ENCODE results near the gene SEC61G. TPM values are rescaled to one million over a fixed set of nuclear protein-coding genes. Genes with fewer than 3 reads are reported as not detected.

SEC61G gene
- total and polyA plus RNA-seq, 2 donors (not counting 1 experiment from before 2014, with no cell fraction given): 23.6 to 60.9 TPM

DNA sequence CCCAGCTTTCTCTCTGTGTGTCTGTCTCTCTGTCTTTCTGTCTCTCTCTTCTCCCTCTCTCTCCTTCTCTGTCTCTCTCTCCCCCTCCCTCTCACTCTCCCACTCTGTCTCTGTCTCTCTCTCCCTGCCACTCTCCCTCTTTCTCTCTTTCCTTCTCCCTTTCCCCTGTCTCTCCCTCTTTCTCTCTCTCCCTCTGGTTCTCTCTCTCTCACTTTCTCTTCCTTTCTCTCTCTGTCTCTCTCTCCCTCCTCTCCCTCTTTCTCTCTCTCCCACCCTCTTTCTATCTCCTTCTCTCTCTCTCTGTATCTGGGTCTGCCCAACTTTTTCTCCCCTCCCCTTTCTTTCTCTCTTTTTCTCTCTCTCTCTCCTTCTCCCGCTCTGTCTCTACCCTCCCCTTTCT, 36.5 kb downstream of the SEC61G start:
- Histone ChIP-seq H3K9me3 (ENCODE audit: control extremely low read depth in 1 of 3, control insufficient read depth in 2 of 3, insufficient read depth in 1 of 3, low read length in 2 of 3) (no peaks in the 10 kb centered on the region), H2AFZ (ENCODE audit: insufficient read depth, low read depth, low read length, poor library complexity, severe bottlenecking) (no peak overlapping the region), H3K79me2 (ENCODE audit: control insufficient read depth, insufficient read depth, low read length) (no peaks in the 10 kb centered on the region), H4K20me1 (ENCODE audit: control insufficient read depth, insufficient read depth, low read length, poor library complexity, severe bottlenecking) (no peaks in the 10 kb centered on the region), H3K4me3 (ENCODE audit: control extremely low read depth in 1 of 5, extremely low read depth in 1 of 5, insufficient read depth in 1 of 5, low read depth in 2 of 5, low read length in 4 of 5) (no peak overlapping the region), H3K4me1 (ENCODE audit: control insufficient read depth in 2 of 2, insufficient read depth in 2 of 2, low read length in 2 of 2) (no peaks in the 10 kb centered on the region), H3K36me3 (replicated peaks in 1 of 2; ENCODE audit: control extremely low read depth in 1 of 2, control insufficient read depth in 1 of 2, extremely low read depth in 1 of 2, insufficient read depth in 2 of 2, low read length in 1 of 2) (no peaks in the 10 kb centered on the region), H3K4me2 (replicated peaks; ENCODE audit: low read depth, low read length, poor library complexity, severe bottlenecking) (no peak overlapping the region), H3K9ac (ENCODE audit: low read length) (no peak overlapping the region), H3K27ac (ENCODE audit: low read length in 2 of 2) (no peak overlapping the region), H3K27me3 (replicated peaks in 1 of 4; ENCODE audit: control extremely low read depth in 1 of 4, control insufficient read depth in 3 of 4, insufficient read depth in 4 of 4, low read length in 3 of 4) (no peaks in the 10 kb centered on the region)
- Mint-ChIP-seq H3K4me3 (no peak overlapping the region), H3K4me1 (no peaks in the 10 kb centered on the region), H3K27ac (no peak overlapping the region), H3K27me3 (peaks cover 3% of the 10 kb centered on the region), H3K9me3 (ENCODE audit: insufficient read depth) (no peaks in the 10 kb centered on the region)
- DNase-seq (no peak), ATAC-seq (ENCODE audit: low read depth) (no peak)
- intact Hi-C loops (cut with micrococcal nuclease): no loop called here
- CTCF ChIA-PET: no interaction called here
- POLR2A ChIA-PET: no interaction called here
- TF ChIP-seq, protein P1, sequence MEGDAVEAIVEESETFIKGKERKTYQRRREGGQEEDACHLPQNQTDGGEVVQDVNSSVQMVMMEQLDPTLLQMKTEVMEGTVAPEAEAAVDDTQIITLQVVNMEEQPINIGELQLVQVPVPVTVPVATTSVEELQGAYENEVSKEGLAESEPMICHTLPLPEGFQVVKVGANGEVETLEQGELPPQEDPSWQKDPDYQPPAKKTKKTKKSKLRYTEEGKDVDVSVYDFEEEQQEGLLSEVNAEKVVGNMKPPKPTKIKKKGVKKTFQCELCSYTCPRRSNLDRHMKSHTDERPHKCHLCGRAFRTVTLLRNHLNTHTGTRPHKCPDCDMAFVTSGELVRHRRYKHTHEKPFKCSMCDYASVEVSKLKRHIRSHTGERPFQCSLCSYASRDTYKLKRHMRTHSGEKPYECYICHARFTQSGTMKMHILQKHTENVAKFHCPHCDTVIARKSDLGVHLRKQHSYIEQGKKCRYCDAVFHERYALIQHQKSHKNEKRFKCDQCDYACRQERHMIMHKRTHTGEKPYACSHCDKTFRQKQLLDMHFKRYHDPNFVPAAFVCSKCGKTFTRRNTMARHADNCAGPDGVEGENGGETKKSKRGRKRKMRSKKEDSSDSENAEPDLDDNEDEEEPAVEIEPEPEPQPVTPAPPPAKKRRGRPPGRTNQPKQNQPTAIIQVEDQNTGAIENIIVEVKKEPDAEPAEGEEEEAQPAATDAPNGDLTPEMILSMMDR (IDR thresholded peaks at IDR 0.05): peak; percentile 17
- no peak for TF ChIP-seq EZH2 (IDR thresholded peaks at IDR 0.05; ENCODE audit: borderline replicate concordance, insufficient read depth, low read depth, low read length, poor library complexity, severe bottlenecking)
- 100% methylated on average over 1 of the region's 1 CpG for WGBS (ENCODE audit: insufficient coverage)

DNA sequence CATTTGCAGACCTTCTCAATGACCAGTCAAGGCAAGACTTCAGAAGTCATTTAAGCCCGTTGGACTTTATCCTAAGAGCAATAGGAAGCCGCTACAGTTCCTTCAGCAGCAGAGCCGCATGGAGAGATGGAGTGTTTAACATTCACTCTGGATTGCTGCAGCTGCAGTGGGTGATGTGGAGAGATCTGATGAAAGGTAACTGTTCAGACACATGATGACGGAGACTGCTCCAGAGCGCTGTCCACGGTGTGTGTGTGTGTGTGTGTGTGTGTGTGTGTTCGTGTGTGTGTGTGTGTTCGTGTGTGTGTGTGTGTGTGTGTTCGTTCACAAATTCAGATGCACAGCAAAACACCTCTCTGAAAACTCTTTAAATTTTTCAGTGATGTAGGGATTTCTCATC, 37.0 kb downstream of the SEC61G start:
- CTCF ChIA-PET: no interaction called here
- DNase-seq (no peak), ATAC-seq (ENCODE audit: low read depth) (no peak)
- no peak for TF ChIP-seq EZH2 (IDR thresholded peaks at IDR 0.05; ENCODE audit: borderline replicate concordance, insufficient read depth, low read depth, low read length, poor library complexity, severe bottlenecking)
- TF ChIP-seq, protein P1 (IDR thresholded peaks at IDR 0.05): no peak
- Histone ChIP-seq H3K4me2 (replicated peaks; ENCODE audit: low read depth, low read length, poor library complexity, severe bottlenecking) (no peak overlapping the region), H3K36me3 (replicated peaks in 1 of 2; ENCODE audit: control extremely low read depth in 1 of 2, control insufficient read depth in 1 of 2, extremely low read depth in 1 of 2, insufficient read depth in 2 of 2, low read length in 1 of 2) (no peaks in the 10 kb centered on the region), H3K27me3 (replicated peaks in 1 of 4; ENCODE audit: control extremely low read depth in 1 of 4, control insufficient read depth in 3 of 4, insufficient read depth in 4 of 4, low read length in 3 of 4) (no peaks in the 10 kb centered on the region), H4K20me1 (ENCODE audit: control insufficient read depth, insufficient read depth, low read length, poor library complexity, severe bottlenecking) (no peaks in the 10 kb centered on the region), H3K4me3 (ENCODE audit: control extremely low read depth in 1 of 5, extremely low read depth in 1 of 5, insufficient read depth in 1 of 5, low read depth in 2 of 5, low read length in 4 of 5) (no peak overlapping the region), H3K9me3 (ENCODE audit: control extremely low read depth in 1 of 3, control insufficient read depth in 2 of 3, insufficient read depth in 1 of 3, low read length in 2 of 3) (no peaks in the 10 kb centered on the region), H3K4me1 (ENCODE audit: control insufficient read depth in 2 of 2, insufficient read depth in 2 of 2, low read length in 2 of 2) (no peaks in the 10 kb centered on the region), H3K27ac (ENCODE audit: low read length in 2 of 2) (no peak overlapping the region), H3K9ac (ENCODE audit: low read length) (no peak overlapping the region), H3K79me2 (ENCODE audit: control insufficient read depth, insufficient read depth, low read length) (no peaks in the 10 kb centered on the region), H2AFZ (ENCODE audit: insufficient read depth, low read depth, low read length, poor library complexity, severe bottlenecking) (no peak overlapping the region)
- no peaks in the 10 kb centered on the region for H3K9me3 Mint-ChIP-seq (ENCODE audit: insufficient read depth)
- H3K27ac Mint-ChIP-seq: no peak overlapping the region
- peaks cover 3% of the 10 kb centered on the region for H3K27me3 Mint-ChIP-seq
- intact Hi-C loops (cut with micrococcal nuclease): no loop called here
- WGBS (ENCODE audit: insufficient coverage): 82% methylated on average over 4 of the region's 9 CpGs
- POLR2A ChIA-PET: no interaction called here
- no peak overlapping the region for H3K4me3 Mint-ChIP-seq
- H3K4me1 Mint-ChIP-seq: no peaks in the 10 kb centered on the region
